NK-92 treated with Interleukin-12 subunit alpha and Interleukin-12 subunit beta, amount 100 ng/mL, for 24 hours (cell line): ENCODE measurements around the gene SARS1.

Experiments used
- DNase-seq: peaks from one replicate; lab custom pipeline; 2025; lab: John Stamatoyannopoulos, UW

The SARS1 gene

DNA sequence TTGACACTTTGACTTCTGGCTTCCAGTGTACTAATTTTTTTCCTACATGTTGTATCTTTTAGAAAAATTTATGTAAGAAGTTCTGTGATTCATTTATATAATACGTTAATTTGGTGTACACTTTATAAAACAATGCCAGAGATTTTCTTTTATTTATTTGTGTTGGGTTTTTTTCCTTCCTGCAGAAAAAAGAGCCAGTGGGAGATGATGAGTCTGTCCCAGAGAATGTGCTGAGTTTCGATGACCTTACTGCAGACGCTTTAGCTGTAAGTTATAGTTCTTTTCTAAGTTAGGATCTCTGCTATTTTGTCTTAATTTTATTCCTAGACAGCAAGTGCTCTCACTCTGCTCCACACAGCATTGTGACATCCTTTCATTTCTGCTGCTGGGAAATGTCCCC lies 14.4 kb downstream of the SARS1 start:
- DNase-seq = no peak

DNA sequence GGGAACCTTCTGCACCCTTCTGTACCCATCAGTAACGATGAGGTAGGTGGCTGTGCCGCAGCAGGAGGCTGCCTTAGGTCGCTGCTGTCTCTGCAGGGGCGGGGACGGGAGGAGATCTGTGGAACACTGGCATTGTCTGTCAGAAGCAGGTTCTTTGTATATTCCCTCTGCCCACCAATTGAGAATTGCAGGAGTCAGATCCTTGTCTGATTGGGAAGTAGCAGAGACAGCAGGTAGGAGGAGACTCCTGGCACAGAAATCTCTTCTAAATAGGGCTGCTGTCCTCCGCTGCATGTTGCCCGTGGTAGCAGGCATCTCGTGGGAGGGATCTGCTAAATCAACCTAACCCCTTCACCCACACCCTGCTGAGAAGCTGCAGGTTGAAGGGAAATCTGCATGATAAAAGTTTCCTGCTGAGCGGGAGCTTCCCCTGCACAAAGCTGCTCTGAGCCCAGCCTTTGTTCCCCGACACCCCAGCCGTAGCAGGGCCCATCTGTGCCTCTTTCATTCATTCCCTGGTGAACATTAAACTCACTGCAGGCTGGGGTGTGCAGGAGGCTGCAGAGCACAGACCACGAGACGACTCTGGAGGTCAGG lies 15.9 kb downstream of the SARS1 start:
- DNase-seq = no peak

DNA sequence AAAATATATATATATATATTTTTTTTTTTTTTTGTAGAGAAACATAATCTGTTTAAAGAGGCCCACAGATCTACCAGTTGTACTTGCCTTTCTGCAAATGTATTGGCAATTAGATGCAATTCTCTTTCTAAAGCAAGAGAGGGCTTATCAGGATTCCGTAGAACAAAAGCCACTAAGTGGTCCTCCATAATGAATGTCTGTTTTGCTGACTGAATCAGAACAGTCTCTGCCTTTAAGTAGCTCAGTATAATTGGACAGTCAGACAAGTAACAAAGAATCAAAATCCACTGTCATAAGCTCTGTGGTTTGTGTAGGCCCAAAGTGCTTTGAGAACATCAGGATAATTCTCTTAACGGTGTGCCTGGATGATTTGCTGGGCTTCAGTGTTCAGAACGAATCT lies 17.3 kb downstream of the SARS1 start:
- no peak for DNase-seq

DNA sequence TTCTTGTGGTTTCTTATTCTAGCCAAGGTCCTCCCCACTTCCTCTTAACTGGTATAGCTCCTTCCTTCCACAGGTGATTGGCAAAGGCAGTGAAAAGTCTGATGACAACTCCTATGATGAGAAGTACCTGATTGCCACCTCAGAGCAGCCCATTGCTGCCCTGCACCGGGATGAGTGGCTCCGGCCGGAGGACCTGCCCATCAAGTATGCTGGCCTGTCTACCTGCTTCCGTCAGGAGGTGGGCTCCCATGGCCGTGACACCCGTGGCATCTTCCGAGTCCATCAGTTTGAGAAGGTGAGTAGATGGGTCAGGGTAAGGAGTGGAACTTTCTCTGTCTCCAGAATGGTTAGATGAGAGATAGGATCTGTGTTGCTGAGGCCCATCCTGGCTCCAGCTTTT lies 21.4 kb downstream of the SARS1 start:
- no peak for DNase-seq

DNA sequence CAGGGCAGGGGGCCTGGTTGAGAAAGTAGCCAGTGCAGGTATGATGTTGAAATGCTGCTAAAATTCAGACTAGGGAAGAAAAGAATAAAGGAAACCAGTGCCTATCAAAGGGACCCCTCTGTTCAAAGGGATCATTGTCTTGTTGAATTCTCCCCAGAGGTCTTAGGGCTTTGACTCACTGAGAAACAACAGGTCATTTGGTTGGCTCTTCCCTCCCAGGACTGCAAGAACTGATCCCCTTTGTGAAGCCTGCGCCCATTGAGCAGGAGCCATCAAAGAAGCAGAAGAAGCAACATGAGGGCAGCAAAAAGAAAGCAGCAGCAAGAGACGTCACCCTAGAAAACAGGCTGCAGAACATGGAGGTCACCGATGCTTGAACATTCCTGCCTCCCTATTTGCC lies 23.8 kb downstream of the SARS1 start:
- DNase-seq = no peak

DNA sequence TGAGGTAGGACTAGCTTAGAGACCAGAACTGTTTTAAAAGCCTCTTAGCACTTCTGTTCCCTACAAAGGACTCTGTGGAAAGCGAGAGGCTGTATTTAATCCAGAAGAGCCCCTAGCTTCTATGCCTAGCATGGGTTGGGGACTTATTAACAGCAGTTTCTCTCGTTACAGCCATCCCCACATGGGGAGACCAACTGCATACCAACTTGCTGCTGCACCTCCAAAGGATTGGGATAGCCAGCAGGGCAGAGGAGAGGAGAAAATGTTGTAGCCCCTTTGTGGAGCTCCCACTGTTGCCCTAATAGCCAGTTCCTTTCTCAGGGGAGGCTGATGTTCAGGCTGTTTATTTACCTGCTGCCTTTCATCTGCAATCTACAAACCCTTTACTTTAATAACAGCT lies 24.7 kb downstream of the SARS1 start:
- no peak for DNase-seq

DNA sequence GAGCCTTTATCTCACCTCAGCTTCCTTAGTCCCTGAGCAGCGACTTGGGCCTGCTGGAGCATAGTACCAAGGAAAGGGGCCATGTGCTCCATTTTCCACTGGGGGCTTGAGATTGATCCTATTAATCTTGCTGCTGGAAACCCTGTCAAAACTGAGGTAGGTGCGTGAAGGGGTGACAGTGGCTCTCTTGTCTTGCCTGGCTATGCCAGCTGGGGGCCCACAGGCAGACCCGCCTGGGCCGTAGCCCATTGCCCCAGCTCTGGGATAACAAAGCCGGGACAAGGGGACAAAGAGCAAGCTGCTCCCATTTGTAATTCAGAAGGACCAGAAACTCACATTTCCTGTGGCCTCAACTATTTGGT lies 25.3 kb downstream of the SARS1 start:
- no peak for DNase-seq

DNA sequence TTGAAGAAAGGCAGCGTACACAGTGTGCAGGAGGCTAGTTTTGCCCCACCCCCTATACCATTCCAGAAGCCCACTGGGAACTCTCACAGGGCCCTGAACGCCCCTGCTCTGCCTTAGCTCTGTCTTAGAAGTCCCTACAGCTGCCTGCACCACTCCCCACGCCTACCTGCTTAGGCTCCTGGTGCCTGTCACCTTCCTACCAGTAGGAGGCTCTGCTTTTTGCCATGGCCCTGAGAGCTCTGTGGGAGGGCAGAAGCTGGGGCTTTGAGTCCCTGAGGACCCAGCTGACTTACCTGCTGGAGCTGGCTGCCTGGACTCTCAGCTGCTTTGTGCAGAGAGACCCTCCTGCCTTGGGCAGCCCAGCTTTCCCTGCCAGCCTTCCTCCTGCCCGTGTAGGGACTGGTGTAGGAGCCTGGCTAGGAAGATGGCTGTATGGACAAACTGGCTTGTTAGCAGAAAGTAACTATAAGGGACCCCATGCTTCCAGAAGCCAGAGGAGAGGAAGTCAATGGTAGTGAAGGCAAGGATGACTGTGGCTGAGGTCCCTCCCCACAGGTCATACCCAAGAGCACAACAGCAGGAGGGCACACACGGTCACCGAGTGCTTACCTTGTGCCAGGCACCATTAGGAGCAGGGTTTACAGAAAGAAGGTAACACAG lies 25.8 kb downstream of the SARS1 start:
- no peak for DNase-seq

DNA sequence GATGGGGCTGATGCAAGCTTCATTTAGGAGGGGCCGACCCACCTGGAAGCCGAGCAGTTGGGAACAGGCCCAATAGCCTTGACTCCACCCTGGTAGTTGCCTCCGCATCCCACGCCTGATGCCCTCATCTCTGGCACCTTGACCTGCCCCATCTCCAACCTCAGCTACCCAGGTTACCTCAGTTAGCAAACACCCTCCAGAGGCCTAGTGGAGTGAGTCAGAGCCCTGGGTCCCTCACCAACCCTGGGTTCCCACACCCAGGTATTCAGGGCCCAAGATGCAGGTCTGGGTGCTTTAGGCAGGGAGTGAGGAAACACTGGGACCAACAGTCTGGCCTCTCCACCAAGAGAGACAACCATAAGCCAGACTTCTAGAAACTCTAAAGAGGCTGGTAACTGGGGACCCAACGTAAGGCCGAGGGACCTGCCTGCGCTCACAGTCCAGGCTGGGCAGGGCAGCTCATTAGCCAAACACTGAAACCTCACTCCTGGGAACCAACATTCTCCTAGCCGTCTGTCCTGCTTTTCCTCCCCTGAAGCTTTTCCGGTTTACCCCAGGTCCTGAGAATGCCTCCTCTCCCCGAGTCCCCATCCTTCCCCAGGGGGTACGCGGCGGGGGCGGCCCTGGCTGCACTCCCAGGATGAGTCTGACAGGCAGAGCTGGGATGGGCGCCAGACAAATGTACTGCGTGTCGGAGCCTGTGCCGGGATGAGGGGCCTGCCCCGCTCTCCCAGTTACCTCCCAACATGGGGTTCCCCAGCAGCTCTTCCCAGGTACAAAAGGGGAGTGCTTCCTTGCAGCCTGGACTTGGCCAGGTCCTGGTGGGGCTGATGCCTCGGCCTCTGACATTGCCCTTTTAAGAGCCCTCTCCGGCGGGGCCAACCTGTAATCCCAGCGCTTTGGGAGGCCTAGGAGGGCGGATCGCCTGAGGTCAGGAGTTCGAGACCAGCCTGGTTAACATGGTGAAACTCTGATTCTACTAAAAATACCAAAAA lies 26.7 kb downstream of the SARS1 start:
- no peak for DNase-seq

DNA sequence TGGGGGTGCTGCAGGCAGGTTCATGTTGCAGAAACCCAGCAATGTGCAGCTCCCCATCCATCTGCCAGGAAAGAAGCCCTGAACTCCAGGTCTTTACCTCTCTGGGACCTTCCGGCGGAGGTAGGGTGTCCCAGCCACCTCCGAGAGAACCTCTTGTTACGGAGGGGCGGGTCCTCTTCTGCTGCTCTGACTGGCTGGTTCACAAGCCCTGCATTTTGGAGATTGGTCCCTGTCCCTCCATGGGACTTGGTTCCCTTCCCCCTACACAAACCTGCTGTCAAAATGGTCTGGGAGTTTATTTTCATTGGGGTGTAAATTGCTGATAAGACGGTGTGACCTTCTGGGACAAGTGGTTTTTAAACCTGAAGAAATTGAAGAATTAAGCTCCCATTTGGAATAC lies 27.6 kb downstream of the SARS1 start:
- no peak for DNase-seq

DNA sequence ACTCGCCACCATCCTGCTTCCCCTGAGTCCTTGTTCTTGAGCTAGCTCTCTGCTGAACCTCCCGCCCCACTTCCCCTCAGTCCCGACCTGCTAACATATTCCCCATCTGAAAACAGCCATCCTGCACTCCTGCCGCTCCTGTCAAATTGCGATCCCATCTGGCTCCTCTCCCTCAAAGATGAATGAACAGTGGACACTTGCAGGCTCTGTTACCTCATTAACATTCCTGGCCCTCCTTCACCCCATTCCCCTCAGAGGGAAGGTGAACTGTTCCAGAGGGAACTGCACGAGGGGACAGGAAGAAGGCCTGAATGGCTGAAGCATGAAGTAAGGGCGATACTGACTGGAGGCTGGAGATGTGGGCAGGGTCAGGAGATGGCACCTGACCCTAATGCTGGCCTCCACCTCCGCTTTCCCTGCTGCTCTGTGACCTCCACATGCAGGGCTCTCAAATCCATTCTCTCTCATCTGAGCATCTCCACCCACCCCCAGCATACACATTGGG lies 28.2 kb downstream of the SARS1 start:
- DNase-seq = no peak

DNA sequence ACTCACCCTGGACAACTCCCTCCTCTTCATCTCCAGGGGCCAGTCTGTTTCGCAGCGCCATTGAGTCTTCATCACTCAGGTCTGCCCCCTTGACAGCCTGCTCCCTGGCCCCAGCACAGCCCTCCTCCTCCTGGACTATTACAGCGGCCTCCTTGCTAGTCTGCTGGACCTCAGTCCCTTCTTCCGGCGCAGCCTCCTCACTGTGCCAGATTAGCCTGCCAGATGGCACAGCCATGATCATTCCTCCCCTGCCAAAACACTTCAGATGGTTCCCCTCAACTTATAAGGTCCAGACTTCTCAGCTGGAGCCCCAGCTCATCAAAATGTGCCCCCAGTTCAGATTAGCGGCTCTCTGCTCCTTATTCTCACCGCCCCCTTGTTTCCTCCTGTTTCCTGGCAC lies 28.7 kb downstream of the SARS1 start:
- no peak for DNase-seq

DNA sequence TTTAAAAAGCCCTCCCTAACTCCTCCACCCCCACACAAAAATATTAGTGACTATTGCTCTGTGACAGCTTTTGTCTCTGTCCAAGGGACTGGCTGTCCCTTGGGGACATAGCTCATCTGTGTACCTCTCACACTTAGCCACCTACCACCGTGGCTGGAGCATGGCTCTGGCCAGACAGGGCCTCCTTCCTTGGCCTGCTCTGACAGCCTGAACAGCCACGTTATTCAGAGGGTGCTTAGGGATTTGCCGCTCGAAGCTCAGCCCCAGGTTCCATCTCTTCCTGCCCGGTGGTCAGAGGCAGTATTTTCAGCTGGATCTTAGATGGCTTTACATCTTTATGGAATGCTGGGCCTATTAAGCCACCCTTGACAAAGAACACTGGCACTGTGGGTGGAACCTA lies 29.5 kb downstream of the SARS1 start:
- no peak for DNase-seq

DNA sequence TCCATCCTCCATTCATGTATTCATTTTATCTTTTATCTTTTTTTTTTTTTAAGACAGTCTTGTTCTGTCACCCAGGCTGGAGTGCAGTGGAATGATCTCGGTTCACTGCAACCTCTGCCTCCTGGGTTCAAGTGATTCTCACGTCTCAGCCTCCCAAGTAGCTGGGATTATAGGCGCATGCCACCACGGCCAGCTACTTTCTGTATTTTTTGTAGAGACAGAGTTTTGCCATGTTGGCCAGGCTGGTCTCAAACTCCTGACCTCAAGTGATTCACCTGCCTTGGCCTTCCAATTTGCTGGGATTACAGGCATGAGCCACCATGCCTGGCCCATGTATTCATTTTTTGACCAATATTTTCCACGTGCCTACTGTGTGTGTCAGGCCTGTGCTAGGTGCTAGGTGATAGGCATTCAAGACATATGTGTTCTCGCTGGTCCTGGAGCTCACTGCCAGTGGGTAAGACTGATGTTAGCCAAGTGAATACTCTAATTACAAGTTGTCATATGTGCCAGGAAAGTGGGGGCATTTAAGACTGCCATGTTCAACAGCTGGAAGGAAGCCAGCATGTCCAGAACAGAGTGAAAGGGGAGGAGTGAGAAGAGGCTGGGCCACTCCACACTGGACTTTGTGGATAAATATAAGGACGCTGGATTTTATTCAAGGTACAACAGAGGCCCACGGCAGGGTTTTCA lies 30.3 kb downstream of the SARS1 start:
- no peak for DNase-seq

DNA sequence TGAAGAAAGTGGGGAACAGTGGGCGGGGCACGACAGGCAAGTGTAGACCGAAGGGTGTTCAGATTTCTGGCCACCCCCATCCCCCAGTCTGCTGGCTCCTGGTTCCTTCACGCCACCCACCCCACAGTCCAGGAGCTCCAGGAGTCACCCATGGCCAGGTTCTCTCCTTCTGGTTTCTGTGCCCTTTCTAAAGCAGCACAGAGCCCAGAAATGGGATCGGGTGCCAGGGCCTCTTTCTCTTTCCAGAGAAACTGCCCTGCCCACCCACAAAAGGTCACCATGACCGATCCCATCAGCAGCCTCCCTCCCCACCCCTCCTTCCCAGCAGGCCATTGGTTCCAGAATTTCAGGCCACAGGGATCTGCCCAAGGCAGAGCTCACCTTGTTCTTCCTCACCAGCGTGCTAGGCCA lies 32.4 kb downstream of the SARS1 start:
- DNase-seq = no peak

DNA sequence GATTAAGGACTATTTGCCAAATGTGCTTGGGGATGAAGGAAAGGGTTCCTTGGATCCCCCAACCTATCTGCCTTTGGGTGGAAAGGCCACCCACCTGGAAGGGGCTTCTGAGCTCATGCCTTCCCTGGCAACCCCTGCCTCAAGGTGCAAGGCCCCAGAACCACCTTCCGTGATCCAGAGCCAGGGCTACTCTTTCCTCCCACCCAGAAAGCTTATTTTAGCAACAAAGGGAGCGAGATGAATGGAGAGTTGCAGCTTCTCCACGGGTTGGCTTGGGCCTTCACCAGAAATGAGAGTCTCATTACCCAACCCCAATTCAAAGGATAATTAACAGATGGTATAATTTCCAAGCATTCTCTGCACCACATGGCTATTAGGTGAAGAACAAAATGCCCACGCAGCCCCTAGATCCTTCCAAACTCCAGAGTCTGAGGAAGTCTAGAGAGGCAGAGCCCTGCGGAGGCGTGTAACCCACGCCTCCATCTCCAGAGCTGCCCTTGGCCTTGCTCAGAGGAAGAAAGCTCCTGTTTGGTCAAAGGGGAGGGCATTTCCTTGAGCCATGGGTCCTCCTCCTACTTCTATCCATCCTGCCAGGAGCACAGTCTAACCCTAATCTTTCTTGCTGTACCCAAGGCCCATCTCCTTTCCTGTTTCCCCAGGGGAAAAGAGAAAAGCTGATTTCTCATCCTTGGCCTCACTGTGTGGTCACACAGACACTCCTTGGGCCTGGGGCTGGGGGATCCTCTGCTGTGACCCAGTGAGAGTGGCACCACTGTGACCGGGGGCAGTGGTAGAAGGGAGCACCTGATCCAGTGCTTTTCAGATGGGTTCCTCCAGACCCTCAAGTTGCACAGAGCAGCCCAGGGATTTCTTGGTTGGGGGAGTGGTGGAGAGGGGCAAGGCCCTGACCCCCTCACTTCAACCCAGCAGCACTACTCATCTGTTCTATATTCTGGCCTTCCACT lies 34.0 kb downstream of the SARS1 start:
- DNase-seq = no peak

DNA sequence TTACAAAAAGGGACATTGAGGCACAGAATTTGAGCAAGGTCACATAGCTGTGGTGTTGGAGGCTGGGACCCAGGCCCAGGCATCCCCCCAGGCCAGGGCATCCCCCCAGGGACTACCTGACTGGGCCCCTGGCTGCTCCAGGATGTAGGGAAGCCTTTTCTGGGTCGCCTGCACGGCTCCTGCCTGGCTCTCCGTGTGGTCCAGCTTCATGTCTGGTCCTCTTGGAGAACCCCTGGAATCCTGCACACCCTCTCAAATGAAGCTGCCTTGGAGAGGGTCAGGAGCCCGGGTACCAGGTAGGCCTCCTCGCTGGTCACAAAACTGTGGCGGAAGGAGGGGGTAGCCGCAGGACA lies 34.7 kb downstream of the SARS1 start:
- no peak for DNase-seq

DNA sequence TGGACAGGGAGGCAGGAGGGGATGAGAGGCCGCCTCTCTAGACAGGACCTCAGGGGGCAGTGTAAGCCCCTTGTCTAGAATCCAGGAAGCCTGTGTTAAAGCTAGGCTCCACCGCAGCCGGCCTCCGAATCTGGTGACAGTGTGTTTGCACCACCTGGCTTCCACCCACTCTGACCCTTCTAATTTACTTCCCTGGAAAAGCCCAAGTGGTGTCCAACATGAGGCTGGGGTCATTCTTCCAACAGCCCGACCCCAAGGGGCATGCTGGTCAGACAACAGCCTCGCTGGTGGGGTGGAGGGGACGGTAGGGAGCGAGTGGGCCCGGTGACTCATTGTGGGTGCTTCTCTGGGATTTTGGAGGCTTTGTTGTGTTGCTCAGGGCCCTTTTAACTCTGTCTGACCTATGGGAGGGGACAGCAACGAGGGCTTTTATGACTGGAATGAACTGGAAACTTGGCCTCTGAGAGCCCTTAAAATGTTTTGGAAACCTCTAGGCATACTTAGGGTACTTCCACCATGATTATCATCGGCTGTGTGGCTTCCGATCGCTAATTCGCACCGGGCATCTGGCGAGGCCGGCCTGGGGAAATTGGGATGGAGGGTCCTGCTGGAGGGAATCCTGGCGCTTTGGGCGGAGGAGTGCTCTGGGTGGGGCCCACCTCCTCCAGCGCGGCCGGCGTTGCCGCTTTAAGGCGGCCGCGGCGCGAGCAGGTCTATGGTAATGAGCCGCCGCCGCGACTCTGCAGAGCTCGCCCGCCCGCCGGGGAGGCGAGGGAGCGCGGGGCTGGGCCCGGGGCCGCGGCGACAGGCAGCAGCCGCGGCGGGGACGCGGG lies 35.3 kb downstream of the SARS1 start, which contains the start of gene CELSR2:
CELSR2 (plus strand) TSS at position 743 of the 833 bp plus-strand sequence. CDS start 541 bp downstream, outside the sequence.
- no peak for DNase-seq

DNA sequence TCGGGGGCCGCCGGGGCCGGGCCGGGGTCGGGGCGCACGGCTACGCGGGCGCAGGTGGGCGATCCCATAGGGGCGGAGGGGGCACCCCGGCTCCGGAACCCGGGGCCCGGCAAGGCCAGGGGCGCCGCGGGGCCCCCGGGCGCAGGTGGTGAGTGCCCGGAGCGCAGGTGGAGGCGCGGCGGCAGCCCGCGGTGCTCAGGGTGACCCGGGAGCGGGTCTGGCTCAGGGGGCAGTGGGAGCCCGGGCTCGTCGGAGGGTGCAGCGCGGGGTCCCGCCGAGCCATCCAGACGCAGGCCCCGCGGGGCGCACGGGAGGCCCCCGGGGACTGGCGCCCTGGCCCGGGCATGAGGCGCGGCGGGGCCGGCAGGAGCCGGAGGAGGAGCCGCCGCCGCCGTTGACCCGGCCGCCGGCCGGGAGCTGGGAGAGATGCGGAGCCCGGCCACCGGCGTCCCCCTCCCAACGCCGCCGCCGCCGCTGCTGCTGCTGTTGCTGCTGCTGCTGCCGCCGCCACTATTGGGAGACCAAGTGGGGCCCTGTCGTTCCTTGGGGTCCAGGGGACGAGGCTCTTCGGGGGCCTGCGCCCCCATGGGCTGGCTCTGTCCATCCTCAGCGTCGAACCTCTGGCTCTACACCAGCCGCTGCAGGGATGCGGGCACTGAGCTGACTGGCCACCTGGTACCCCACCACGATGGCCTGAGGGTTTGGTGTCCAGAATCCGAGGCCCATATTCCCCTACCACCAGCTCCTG lies 36.1 kb downstream of the SARS1 start:
- DNase-seq = no peak
